ENCODE data around the gene FSTL5. TPM values are rescaled to one million over a fixed set of nuclear protein-coding genes. Genes with fewer than 3 reads are reported as not detected.

FSTL5 gene
- total RNA-seq, 1 experiment from 2014 or later: 1.9 TPM

GRCh38 chr4:161894493-161895167 is 269.2 kb downstream of the FSTL5 start:
- H3K9me3 ChIP-seq: no peaks in the 10 kb centered on the region
- TF ChIP-seq CTCF (IDR thresholded peaks at IDR 0.05; ENCODE audit: insufficient read depth in 1 of 2, low read depth in 1 of 2, low read length in 1 of 2, severe bottlenecking in 1 of 2, unreplicated experiment in 1 of 2): no peak
- H3K4me3 ChIP-seq (ENCODE audit: low read depth, low read length): no peak overlapping the region
- no peaks in the 10 kb centered on the region for H3K4me1 ChIP-seq
- Mint-ChIP-seq H3K4me3 (ENCODE audit: unreplicated experiment) (no peak overlapping the region), H3K9me3 (ENCODE audit: unreplicated experiment) (no peaks in the 10 kb centered on the region), H3K4me1 (ENCODE audit: low read depth, unreplicated experiment) (no peaks in the 10 kb centered on the region), H3K36me3 (ENCODE audit: insufficient read depth, unreplicated experiment) (no peaks in the 10 kb centered on the region), H3K27ac (ENCODE audit: unreplicated experiment) (no peak overlapping the region), H3K27me3 (ENCODE audit: insufficient read depth, unreplicated experiment) (no peaks in the 10 kb centered on the region)
- ChIA-PET CTCF (no interaction called here), POLR2A (no interaction called here)
- BruUV-seq (replicated peaks): no TSS peak
- H3K27me3 ChIP-seq (replicated peaks; ENCODE audit: control insufficient read depth, insufficient read depth, low read length): no peaks in the 10 kb centered on the region
- H3K36me3 ChIP-seq (ENCODE audit: control insufficient read depth, insufficient read depth, low read length): no peaks in the 10 kb centered on the region
- DNase-seq: no peak
- intact Hi-C loops (cut with micrococcal nuclease; ENCODE audit: unreplicated experiment): no loop called here

- ChIA-PET POLR2A (no interaction called here), CTCF (no interaction called here)
- no peaks in the 10 kb centered on the region for H3K4me1 Mint-ChIP-seq (ENCODE audit: low read depth, unreplicated experiment)
- Histone ChIP-seq H3K36me3 (ENCODE audit: control insufficient read depth, insufficient read depth, low read length) (no peaks in the 10 kb centered on the region), H3K27me3 (replicated peaks; ENCODE audit: control insufficient read depth, insufficient read depth, low read length) (no peaks in the 10 kb centered on the region), H3K4me1 (no peaks in the 10 kb centered on the region), H3K4me3 (ENCODE audit: low read depth, low read length) (no peak overlapping the region), H3K9me3 (no peaks in the 10 kb centered on the region)
- no peaks in the 10 kb centered on the region for H3K36me3 Mint-ChIP-seq (ENCODE audit: insufficient read depth, unreplicated experiment)
- H3K4me3 Mint-ChIP-seq (ENCODE audit: unreplicated experiment): no peak overlapping the region
- TF ChIP-seq CTCF (IDR thresholded peaks at IDR 0.05; ENCODE audit: insufficient read depth in 1 of 2, low read depth in 1 of 2, low read length in 1 of 2, severe bottlenecking in 1 of 2, unreplicated experiment in 1 of 2): no peak
- no peak overlapping the region for H3K27ac Mint-ChIP-seq (ENCODE audit: unreplicated experiment)
- intact Hi-C loops (cut with micrococcal nuclease; ENCODE audit: unreplicated experiment): no loop called here
- H3K27me3 Mint-ChIP-seq (ENCODE audit: insufficient read depth, unreplicated experiment): no peaks in the 10 kb centered on the region
- H3K9me3 Mint-ChIP-seq (ENCODE audit: unreplicated experiment): no peaks in the 10 kb centered on the region
- BruUV-seq (replicated peaks): no TSS peak
- no peak for DNase-seq
These were observed 269.8 kb downstream of the FSTL5 start for GRCh38 chr4:161894014-161894413.

- no peak overlapping the region for H3K4me3 ChIP-seq (ENCODE audit: low read depth, low read length)
- ChIA-PET CTCF (no interaction called here), POLR2A (no interaction called here)
- H3K4me3 Mint-ChIP-seq (ENCODE audit: unreplicated experiment): no peak overlapping the region
- intact Hi-C loops (cut with micrococcal nuclease; ENCODE audit: unreplicated experiment): no loop called here
- no peaks in the 10 kb centered on the region for H3K4me1 Mint-ChIP-seq (ENCODE audit: low read depth, unreplicated experiment)
- no peaks in the 10 kb centered on the region for H3K27me3 Mint-ChIP-seq (ENCODE audit: insufficient read depth, unreplicated experiment)
- no peaks in the 10 kb centered on the region for H3K9me3 ChIP-seq
- H3K36me3 ChIP-seq (ENCODE audit: control insufficient read depth, insufficient read depth, low read length): no peaks in the 10 kb centered on the region
- no peaks in the 10 kb centered on the region for H3K4me1 ChIP-seq
- H3K27ac Mint-ChIP-seq (ENCODE audit: unreplicated experiment): no peak overlapping the region
- H3K36me3 Mint-ChIP-seq (ENCODE audit: insufficient read depth, unreplicated experiment): no peaks in the 10 kb centered on the region
- no peaks in the 10 kb centered on the region for H3K9me3 Mint-ChIP-seq (ENCODE audit: unreplicated experiment)
- no TSS peak for BruUV-seq (replicated peaks)
- H3K27me3 ChIP-seq (replicated peaks; ENCODE audit: control insufficient read depth, insufficient read depth, low read length): no peaks in the 10 kb centered on the region
- TF ChIP-seq CTCF (IDR thresholded peaks at IDR 0.05; ENCODE audit: insufficient read depth in 1 of 2, low read depth in 1 of 2, low read length in 1 of 2, severe bottlenecking in 1 of 2, unreplicated experiment in 1 of 2): no peak
- no peak for DNase-seq
These were observed 270.2 kb downstream of the FSTL5 start for GRCh38 chr4:161893566-161893965.
